Chondrocyte (in vitro differentiated cells): Measurements from ENCODE around the gene MAPRE3. TPM values are rescaled to one million over a fixed set of nuclear protein-coding genes. Genes with fewer than 3 reads are reported as not detected.

Source experiments
- DNase-seq: peaks from one replicate; pipeline ENCODE4 v3.0.0; 2021; ENCODE audit warnings: mixed read lengths, low spot score
- H3K27ac Mint-ChIP-seq: one replicate; pipeline ENCODE4 v1.8.0; 2021; ENCODE audit warnings: mild to moderate bottlenecking, moderate library complexity, mixed read lengths; ENCODE audit not compliant: unreplicated experiment
- H3K27me3 Mint-ChIP-seq: 2 replicates; pipeline ENCODE4 v1.8.0; 2021; ENCODE audit warnings: low read depth, mixed read lengths
- H3K36me3 Mint-ChIP-seq: 2 replicates; pipeline ENCODE4 v1.8.0; 2021; ENCODE audit warnings: low read depth, mixed read lengths
- H3K4me1 Mint-ChIP-seq: 2 replicates; pipeline ENCODE4 v1.8.0; 2021; ENCODE audit warnings: low read depth, mild to moderate bottlenecking, mixed read lengths
- H3K4me3 Mint-ChIP-seq: one replicate; pipeline ENCODE4 v1.8.0; 2021; ENCODE audit warnings: mild to moderate bottlenecking, moderate library complexity, mixed read lengths; ENCODE audit not compliant: unreplicated experiment
- H3K9me3 Mint-ChIP-seq: 2 replicates; pipeline ENCODE4 v1.8.0; 2021; ENCODE audit warnings: low read depth, mixed read lengths
- CTCF ChIP-seq: fragments of 200-600 bp; sonication (generic); IDR thresholded peaks from 2 replicates; pipeline ENCODE4 v1.5.0; 2021; ENCODE audit warnings: antibody characterized with exemption, mild to moderate bottlenecking, moderate library complexity
- total RNA-seq: library from RNA; stranded (reverse); gene quantifications from 3 replicates; pipeline ENCODE4 v1.2.1, GENCODE V29; 2021

Gene MAPRE3
- total RNA-seq, 1 donor from 2014 or later = 12.3 TPM

- no peak overlapping the region for H3K27ac Mint-ChIP-seq
- no peaks in the 10 kb centered on the region for H3K36me3 Mint-ChIP-seq
- H3K4me3 Mint-ChIP-seq = no peak overlapping the region
- peaks cover 19% of the 10 kb centered on the region for H3K4me1 Mint-ChIP-seq
- no peak for DNase-seq
- H3K9me3 Mint-ChIP-seq = no peaks in the 10 kb centered on the region
- peaks cover 18% of the 10 kb centered on the region for H3K27me3 Mint-ChIP-seq
- TF ChIP-seq CTCF = no peak
Observed at GRCh38 chr2:26971911-26972786, 1.7 kb downstream of the MAPRE3 start.

GRCh38 chr2:26974352-26974751 lies 3.9 kb downstream of the MAPRE3 start:
- H3K27me3 Mint-ChIP-seq = peaks cover 2% of the 10 kb centered on the region

GRCh38 chr2:26975102-26975501 lies 4.7 kb downstream of the MAPRE3 start:
- no peak overlapping the region for H3K27ac Mint-ChIP-seq
- no peak overlapping the region for H3K4me3 Mint-ChIP-seq
- TF ChIP-seq CTCF = no peak
- no peaks in the 10 kb centered on the region for H3K27me3 Mint-ChIP-seq
- H3K9me3 Mint-ChIP-seq = no peaks in the 10 kb centered on the region
- no peak for DNase-seq
- no peaks in the 10 kb centered on the region for H3K36me3 Mint-ChIP-seq
- peaks cover 17% of the 10 kb centered on the region for H3K4me1 Mint-ChIP-seq

More at GRCh38 chr2:26974352-26974751, 3.9 kb downstream of the MAPRE3 start:
- no peak overlapping the region for H3K4me3 Mint-ChIP-seq
- no peak for DNase-seq
- TF ChIP-seq CTCF = no peak
- H3K27ac Mint-ChIP-seq = no peak overlapping the region
- no peaks in the 10 kb centered on the region for H3K9me3 Mint-ChIP-seq
- no peaks in the 10 kb centered on the region for H3K36me3 Mint-ChIP-seq
- peaks cover 16% of the 10 kb centered on the region for H3K4me1 Mint-ChIP-seq

- H3K36me3 Mint-ChIP-seq = no peaks in the 10 kb centered on the region
- H3K4me1 Mint-ChIP-seq = peaks cover 16% of the 10 kb centered on the region
- H3K27me3 Mint-ChIP-seq = no peaks in the 10 kb centered on the region
- H3K4me3 Mint-ChIP-seq = no peak overlapping the region
- no peaks in the 10 kb centered on the region for H3K9me3 Mint-ChIP-seq
- DNase-seq = no peak
- no peak for TF ChIP-seq CTCF
- H3K27ac Mint-ChIP-seq = no peak overlapping the region
Observed at GRCh38 chr2:26975656-26976055, 5.2 kb downstream of the MAPRE3 start.

- Mint-ChIP-seq H3K9me3 (no peaks in the 10 kb centered on the region), H3K4me1 (peaks cover 12% of the 10 kb centered on the region), H3K36me3 (no peaks in the 10 kb centered on the region), H3K27me3 (no peaks in the 10 kb centered on the region), H3K4me3 (no peak overlapping the region), H3K27ac (no peak overlapping the region)
- no peak for TF ChIP-seq CTCF
- DNase-seq = no peak
Observed at GRCh38 chr2:26976237-26976636, 5.8 kb downstream of the MAPRE3 start.
